Ureter (tissue), 1 donor: ENCODE measurements around the gene OR11H7. TPM values are rescaled to one million over a fixed set of nuclear protein-coding genes. Genes with fewer than 3 reads are reported as not detected.

Source experiments
- DNase-seq: peaks from one replicate; pipeline ENCODE4 v3.0.0-alpha.2; 2020; ENCODE audit warnings: low spot score
- total RNA-seq: library from RNA; stranded (reverse); gene quantifications from one replicate; pipeline ENCODE4 v1.2.4, GENCODE V29; 2023
- donor health status: DM: yes; HTN: yes; CAD: no.

The OR11H7 gene
- total RNA-seq, 1 donor from 2014 or later, result not detected

DNA sequence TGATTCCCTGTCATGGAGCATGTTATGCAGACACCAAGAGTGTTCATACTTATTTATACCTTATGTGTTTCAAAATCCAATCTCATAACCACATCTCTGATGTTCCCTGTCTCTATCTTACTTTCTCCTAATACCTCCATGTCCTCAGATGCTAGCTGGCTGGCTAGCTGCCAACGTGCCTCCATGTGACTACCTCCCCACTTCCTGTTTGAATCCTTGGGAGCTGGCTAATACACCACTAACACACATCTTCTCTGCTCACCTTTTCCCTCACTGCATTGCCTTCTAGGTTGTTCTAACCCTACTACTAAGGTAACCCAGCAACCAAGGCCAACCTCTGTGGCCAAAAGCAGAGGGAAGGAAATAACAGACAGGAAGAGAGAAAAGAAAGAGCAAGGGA, 49.6 kb downstream of the OR11H7 start:
- no peak for DNase-seq

DNA sequence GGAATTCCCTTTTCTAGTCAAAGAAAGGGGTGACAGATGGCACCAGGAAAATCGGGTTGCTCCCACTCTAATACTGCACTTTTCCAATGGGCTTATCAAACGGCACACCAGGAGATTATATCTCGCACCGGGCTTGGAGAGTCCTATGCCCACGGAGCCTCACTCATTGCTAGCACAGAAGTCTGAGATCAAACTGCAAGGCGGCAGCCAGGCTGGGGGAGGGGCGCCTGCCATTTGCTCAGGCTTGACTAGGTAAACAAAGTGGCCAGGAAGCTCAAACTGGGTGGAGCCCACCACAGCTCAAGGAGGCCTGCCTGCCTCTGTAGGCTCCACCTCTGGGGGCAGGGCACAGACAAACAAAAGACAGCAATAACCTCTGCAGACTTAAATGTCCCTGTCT, 51.5 kb downstream of the OR11H7 start:
- peak; percentile 60 for DNase-seq

Other genes starting within 250 kb of the OR11H7 start
- not detected for gene OR4Q2, start 226.8 kb upstream of the OR11H7 start, total RNA-seq
- gene OR4K14, start 209.7 kb upstream of the OR11H7 start, total RNA-seq, result not detected
- not detected for gene OR4K13, start 192.9 kb upstream of the OR11H7 start, total RNA-seq
- gene OR4L1, start 168.9 kb upstream of the OR11H7 start, total RNA-seq, result not detected
- not detected for gene OR4K17, start 118.2 kb upstream of the OR11H7 start, total RNA-seq
- gene OR4N5, start 90.2 kb upstream of the OR11H7 start, total RNA-seq, result not detected
- not detected for gene OR11G2, start 38.1 kb upstream of the OR11H7 start, total RNA-seq
- gene OR11H6, start 5.3 kb upstream of the OR11H7 start, total RNA-seq, result not detected
- gene OR11H4, start 10.3 kb downstream of the OR11H7 start, total RNA-seq, result not detected
- 26.6 TPM for gene TTC5, start 77.0 kb downstream of the OR11H7 start, total RNA-seq
- gene CCNB1IP1, start 104.3 kb downstream of the OR11H7 start, total RNA-seq, result 38.3 TPM
- 20.6 TPM for gene PARP2, start 114.7 kb downstream of the OR11H7 start, total RNA-seq
- 38.7 TPM for gene TEP1, start 184.5 kb downstream of the OR11H7 start, total RNA-seq
- 0.26 TPM for gene KLHL33, start 207.2 kb downstream of the OR11H7 start, total RNA-seq
- 39.7 TPM for gene OSGEP, start 225.8 kb downstream of the OR11H7 start, total RNA-seq
- 169 TPM for gene APEX1, start 226.2 kb downstream of the OR11H7 start, total RNA-seq
- gene PIP4P1, start 232.5 kb downstream of the OR11H7 start, total RNA-seq, result 36.8 TPM
- 23.8 TPM for gene PNP, start 240.4 kb downstream of the OR11H7 start, total RNA-seq